Measurements from ENCODE around the gene EIF5. TPM values are rescaled to one million over a fixed set of nuclear protein-coding genes. Genes with fewer than 3 reads are reported as not detected.

Gene EIF5
- total RNA-seq, 4 donors from 2014 or later, result 128 to 226 (median 160) TPM

- H3K36me3 ChIP-seq, result no peaks in the 10 kb centered on the region
- DNase-seq (ENCODE audit: low spot score in 2 of 2), result no peak
- H3K9me3 ChIP-seq, result no peaks in the 10 kb centered on the region
- no peak overlapping the region for H3K4me3 ChIP-seq
- H3K27me3 ChIP-seq, result peaks cover 0 to 16% of the 10 kb centered on the region in 2 donors
- 82 to 88% methylated on average over 10 of the region's 10 CpGs for WGBS, 2 donors
- no peak overlapping the region for H3K27ac ChIP-seq
- TF ChIP-seq EP300 (IDR thresholded peaks at IDR 0.05), result no peak
- TF ChIP-seq POLR2A (IDR thresholded peaks at IDR 0.05), result no peak
- TF ChIP-seq, protein P1, sequence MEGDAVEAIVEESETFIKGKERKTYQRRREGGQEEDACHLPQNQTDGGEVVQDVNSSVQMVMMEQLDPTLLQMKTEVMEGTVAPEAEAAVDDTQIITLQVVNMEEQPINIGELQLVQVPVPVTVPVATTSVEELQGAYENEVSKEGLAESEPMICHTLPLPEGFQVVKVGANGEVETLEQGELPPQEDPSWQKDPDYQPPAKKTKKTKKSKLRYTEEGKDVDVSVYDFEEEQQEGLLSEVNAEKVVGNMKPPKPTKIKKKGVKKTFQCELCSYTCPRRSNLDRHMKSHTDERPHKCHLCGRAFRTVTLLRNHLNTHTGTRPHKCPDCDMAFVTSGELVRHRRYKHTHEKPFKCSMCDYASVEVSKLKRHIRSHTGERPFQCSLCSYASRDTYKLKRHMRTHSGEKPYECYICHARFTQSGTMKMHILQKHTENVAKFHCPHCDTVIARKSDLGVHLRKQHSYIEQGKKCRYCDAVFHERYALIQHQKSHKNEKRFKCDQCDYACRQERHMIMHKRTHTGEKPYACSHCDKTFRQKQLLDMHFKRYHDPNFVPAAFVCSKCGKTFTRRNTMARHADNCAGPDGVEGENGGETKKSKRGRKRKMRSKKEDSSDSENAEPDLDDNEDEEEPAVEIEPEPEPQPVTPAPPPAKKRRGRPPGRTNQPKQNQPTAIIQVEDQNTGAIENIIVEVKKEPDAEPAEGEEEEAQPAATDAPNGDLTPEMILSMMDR (IDR thresholded peaks at IDR 0.05), result no peak
- H3K4me1 ChIP-seq, result no peaks in the 10 kb centered on the region
These were observed 16.0 kb upstream of the EIF5 start for GRCh38 chr14:103317976-103318580.

DNA sequence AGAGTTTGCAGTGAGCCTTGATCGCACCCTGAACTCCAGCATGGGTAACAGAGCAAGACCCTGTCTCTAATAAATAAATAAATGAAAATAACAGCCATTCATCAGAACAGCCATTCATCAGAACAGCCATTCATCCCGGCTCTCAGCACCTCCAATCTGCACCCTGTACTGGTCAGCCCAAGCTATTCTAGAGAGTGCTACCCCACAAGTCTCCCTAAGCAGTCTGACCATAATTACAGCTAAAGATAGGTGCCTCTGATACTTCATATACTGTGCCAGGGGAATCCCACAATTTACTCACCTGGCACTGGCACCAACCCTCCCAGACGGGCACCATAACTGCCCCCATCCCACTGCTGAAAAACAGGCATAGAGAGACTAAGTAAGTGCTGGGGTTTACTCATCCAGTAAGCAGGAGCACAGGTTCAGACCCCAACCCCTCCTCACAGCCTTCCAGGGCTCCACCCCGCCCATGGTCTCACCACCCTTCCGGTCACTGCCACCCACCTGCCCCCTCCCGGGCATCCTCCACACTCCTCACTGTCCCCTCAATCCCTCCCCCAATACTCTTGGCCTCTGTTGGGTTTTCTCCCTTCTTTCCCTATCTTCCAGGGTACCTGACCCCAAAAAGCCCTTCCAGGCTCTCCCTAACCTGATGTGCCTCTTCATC is 15.2 kb upstream of the EIF5 start:
- 72 to 73% methylated on average over 6 of the region's 6 CpGs for WGBS, 2 donors
- Histone ChIP-seq H3K27me3 (peaks cover 0 to 16% of the 10 kb centered on the region in 2 donors), H3K9me3 (no peaks in the 10 kb centered on the region), H3K4me3 (no peak overlapping the region), H3K36me3 (no peaks in the 10 kb centered on the region), H3K27ac (no peak overlapping the region), H3K4me1 (no peaks in the 10 kb centered on the region)
- no peak for DNase-seq (ENCODE audit: low spot score in 2 of 2)
- TF ChIP-seq POLR2A (IDR thresholded peaks at IDR 0.05) (no peak), EP300 (IDR thresholded peaks at IDR 0.05) (no peak)
- TF ChIP-seq, protein P1 (IDR thresholded peaks at IDR 0.05), result no peak

- no peak for DNase-seq (ENCODE audit: low spot score in 2 of 2)
- Histone ChIP-seq H3K9me3 (no peaks in the 10 kb centered on the region), H3K4me3 (no peak overlapping the region), H3K36me3 (no peaks in the 10 kb centered on the region), H3K27me3 (peaks cover 0 to 16% of the 10 kb centered on the region in 2 donors), H3K27ac (no peak overlapping the region), H3K4me1 (no peaks in the 10 kb centered on the region)
- TF ChIP-seq POLR2A (IDR thresholded peaks at IDR 0.05) (no peak), EP300 (IDR thresholded peaks at IDR 0.05) (no peak)
- TF ChIP-seq, protein P1 (IDR thresholded peaks at IDR 0.05), result no peak
- 86 to 88% methylated on average over 7 of the region's 7 CpGs for WGBS, 2 donors
These were observed 14.6 kb upstream of the EIF5 start for GRCh38 chr14:103319422-103319821.

DNA sequence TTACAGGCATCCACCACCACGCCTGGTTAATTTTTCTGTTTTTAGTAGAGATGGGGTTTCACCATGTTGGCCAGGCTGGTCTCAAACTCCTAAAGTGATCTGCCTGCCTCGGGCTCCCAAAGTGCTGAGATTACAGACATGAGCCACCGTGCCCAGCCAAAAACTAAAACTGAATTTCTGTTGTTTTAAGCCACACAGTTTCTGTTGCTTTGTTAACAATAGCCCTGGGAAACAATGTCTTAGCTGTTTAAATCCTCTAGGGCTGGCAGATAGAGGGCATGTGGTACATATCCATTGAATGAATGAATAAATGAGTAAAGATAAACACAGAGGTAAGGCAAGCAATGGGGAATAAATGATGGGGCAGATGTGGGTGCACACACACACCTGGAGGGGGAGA is 8.0 kb upstream of the EIF5 start:
- 62 to 68% methylated on average over 3 of the region's 3 CpGs for WGBS, 2 donors
- TF ChIP-seq POLR2A (IDR thresholded peaks at IDR 0.05) (no peak), EP300 (IDR thresholded peaks at IDR 0.05) (no peak)
- TF ChIP-seq, protein P1 (IDR thresholded peaks at IDR 0.05), result no peak
- H3K36me3 ChIP-seq, result no peaks in the 10 kb centered on the region
- H3K9me3 ChIP-seq, result no peaks in the 10 kb centered on the region
- no peaks in the 10 kb centered on the region for H3K27me3 ChIP-seq
- no peaks in the 10 kb centered on the region for H3K4me1 ChIP-seq
- DNase-seq (ENCODE audit: low spot score in 2 of 2), result no peak
- H3K27ac ChIP-seq, result no peak overlapping the region
- no peak overlapping the region for H3K4me3 ChIP-seq

- 80 to 88% methylated on average over 5 of the region's 5 CpGs for WGBS, 2 donors
- no peaks in the 10 kb centered on the region for H3K9me3 ChIP-seq
- no peaks in the 10 kb centered on the region for H3K27me3 ChIP-seq
- no peak for DNase-seq (ENCODE audit: low spot score in 2 of 2)
- no peak overlapping the region for H3K4me3 ChIP-seq
- H3K27ac ChIP-seq, result no peak overlapping the region
- no peaks in the 10 kb centered on the region for H3K36me3 ChIP-seq
- peaks cover 0 to 13% (median 9%) of the 10 kb centered on the region in 4 donors for H3K4me1 ChIP-seq
- TF ChIP-seq, protein P1 (IDR thresholded peaks at IDR 0.05), result no peak
- TF ChIP-seq POLR2A (IDR thresholded peaks at IDR 0.05) (no peak), EP300 (IDR thresholded peaks at IDR 0.05) (no peak)
These were observed 5.1 kb upstream of the EIF5 start for GRCh38 chr14:103328941-103329340.
